HG03520 (cell line): ENCODE data around the gene SPATS2L.
A peak's percentile ranks its signal among the peaks of the same experiment; 100 is the strongest.

Experiments
- ATAC-seq: cut with Tn5 transposase; IDR thresholded peaks from one replicate; pipeline ENCODE4 v1.9.1; 2021; ENCODE audit warnings: mild to moderate bottlenecking, moderate library complexity; ENCODE audit not compliant: unreplicated experiment

The SPATS2L gene

DNA sequence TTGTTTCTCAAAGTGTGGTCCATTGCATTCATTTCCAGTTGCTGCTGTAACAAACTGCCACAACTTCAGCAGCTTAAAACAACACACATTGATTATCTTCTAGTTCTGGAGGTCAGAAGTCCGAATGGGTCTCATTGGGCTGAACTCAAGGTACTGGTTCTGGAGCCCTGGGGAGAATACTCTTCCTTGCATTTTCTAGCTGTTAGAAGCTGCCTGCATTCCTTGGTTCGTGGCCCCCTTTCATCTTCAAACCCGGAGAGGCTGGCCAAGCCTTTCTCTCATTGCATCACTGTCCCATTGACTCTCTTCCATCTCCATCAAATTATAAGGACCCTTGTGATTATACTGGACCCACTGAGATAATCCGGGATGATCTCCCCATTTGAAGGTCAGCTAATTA, 98.1 kb downstream of the SPATS2L start:
- no peak for ATAC-seq

DNA sequence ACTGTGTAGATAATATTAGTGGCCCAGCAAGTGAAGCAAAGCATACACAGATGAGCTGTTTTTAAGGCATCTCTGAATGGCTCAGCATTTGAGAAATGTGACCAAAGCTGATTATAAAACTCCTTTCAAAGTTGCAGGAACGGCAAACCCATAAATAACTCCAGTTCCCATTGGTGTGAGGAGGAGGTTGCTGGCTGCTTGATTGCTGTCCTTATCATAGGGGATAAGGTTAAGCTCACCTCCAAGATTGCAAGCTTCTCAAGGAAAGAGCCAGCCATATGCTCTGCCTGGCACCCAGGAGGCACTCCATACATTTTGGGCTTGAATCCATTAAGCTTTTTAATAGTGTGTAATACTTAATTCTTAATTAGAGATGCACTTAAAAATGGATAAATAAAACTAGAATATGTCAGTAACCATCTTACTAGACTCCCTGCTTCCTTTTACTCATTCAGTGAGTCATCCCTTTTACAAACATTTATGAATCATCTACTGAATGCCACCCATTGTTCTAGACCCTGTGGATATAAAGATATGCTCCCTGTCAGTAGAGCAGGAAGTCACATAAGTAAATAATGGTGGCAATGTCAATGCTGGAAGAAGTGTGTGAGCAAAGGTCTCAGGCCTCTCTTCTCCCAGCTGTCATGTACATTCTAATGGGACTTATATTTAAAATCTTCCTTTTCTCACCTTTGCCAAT, 99.3 kb downstream of the SPATS2L start:
- no peak for ATAC-seq

- peak; percentile 64 for ATAC-seq
Measured at GRCh38 chr2:200406379-200406778, 99.9 kb downstream of the SPATS2L start.

DNA sequence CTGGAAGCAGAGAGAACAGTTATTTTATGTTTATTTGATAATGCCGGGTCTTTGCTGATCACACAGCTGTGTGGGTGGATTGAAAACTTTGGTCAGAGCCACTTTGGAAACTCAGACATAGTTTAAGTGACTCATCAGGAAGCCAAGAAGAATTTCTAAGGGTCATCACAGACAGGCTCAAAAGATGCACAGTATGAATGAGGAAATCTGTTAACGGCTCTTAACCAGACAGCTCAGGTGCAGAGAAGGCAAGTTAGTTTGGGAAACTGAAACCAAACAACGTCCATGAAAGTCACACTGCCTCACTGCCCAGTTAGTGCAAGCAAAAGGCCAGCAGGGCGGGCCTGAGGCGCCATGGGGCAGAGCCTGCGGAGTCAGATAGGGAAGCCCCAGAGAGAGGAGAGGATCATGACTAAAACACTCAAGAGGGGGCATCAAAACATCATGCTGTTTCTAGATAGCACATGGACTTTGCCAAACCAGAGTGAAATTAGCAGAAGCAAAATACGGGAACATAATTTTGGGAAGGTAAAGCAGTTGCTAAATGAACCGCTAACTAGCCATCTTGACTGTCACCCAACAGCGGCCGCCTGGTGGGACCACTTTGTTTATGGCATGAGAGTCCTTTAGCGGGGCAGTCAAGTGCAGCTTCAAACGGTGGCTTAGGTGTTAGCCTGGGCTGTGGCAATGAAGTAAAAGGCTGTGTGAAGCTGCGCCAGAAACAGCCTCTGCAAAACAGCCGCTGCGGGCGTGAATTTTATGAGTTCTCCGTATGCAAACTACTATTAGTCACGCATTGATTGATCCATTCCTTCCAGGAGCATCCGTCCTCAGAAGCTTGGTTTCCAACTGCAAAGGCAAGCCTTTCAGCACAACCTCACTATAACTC, 102.2 kb downstream of the SPATS2L start:
- no peak for ATAC-seq

GRCh38 chr2:200411831-200412230, 105.3 kb downstream of the SPATS2L start:
- ATAC-seq = no peak

GRCh38 chr2:200414367-200414766, 107.9 kb downstream of the SPATS2L start:
- no peak for ATAC-seq

DNA sequence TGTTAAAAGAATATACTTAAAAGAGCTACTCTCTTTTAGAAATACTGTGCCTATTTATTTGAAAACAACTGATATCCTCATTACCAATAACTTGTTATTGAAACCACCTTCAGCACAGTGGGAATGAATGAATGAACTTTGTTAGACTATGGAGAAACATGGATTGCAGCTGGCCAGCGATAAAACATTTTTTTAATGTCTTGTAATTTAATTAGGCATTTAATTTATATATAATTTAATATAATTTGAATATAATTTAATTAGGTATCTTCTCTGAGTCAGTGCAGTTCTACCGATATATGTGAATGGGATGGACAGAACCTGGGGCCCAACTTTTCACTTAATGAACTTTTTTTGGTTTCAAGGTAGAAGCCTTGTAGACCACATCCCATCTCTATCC, 109.0 kb downstream of the SPATS2L start:
- no peak for ATAC-seq

GRCh38 chr2:200416878-200417277, 110.4 kb downstream of the SPATS2L start:
- no peak for ATAC-seq

GRCh38 chr2:200417366-200417765, 110.9 kb downstream of the SPATS2L start:
- ATAC-seq = no peak

- no peak for ATAC-seq
Measured at GRCh38 chr2:200418399-200418798, 111.9 kb downstream of the SPATS2L start.

DNA sequence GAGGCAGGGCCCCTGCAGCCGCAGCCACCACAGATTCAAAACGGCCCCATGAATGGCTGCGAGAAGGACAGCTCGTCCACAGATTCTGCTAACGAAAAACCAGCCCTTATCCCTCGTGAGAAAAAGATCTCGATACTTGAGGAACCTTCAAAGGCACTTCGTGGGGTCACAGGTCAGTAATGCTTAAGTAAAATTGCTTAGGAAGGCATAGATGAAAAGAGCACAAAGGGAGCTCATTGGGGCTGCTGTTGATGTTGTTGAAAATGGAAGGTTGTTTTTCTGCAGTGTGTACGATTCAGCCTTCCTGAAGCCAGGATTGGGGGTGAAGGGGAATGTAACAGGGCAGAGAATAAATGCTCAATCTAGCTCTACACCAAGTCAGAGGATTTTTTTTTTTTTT, 112.8 kb downstream of the SPATS2L start:
- no peak for ATAC-seq

DNA sequence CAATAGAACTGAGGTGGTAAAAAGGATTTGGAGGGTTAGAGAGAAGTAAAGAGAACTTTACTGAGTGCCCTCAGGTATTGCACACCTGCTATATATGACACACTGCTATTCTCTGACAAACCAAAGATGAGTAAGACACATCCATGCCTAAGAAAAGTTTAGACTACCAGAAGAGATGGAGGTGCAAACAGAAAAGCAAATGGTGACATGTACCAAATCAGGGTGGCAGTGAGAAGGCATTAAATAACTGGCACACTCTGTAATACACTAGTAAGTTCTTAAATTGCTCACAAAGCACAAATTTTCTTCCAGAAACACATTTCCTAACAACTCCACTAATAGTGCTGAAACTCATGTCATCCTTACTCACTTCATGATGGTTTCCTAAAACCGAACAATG, 114.8 kb downstream of the SPATS2L start:
- ATAC-seq = no peak

DNA sequence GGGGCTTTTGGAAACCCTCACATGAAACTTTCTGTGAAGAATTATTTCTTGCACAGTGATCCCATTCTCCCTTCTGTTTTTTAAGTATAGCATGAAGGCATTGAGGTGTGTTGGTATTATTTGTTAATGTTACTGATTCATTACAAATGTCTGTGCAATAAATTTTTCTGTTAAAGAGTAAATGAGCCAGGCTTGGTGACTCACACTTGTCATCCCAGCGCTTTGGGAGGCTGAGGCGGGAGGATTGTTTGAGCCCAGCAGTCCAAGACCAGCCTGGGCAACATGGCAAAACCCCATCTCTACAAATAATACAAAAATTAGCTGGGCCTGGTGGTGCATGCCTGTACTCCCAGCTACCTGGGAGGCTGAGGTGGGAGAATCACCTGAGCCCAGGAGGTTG, 115.6 kb downstream of the SPATS2L start:
- ATAC-seq = no peak

DNA sequence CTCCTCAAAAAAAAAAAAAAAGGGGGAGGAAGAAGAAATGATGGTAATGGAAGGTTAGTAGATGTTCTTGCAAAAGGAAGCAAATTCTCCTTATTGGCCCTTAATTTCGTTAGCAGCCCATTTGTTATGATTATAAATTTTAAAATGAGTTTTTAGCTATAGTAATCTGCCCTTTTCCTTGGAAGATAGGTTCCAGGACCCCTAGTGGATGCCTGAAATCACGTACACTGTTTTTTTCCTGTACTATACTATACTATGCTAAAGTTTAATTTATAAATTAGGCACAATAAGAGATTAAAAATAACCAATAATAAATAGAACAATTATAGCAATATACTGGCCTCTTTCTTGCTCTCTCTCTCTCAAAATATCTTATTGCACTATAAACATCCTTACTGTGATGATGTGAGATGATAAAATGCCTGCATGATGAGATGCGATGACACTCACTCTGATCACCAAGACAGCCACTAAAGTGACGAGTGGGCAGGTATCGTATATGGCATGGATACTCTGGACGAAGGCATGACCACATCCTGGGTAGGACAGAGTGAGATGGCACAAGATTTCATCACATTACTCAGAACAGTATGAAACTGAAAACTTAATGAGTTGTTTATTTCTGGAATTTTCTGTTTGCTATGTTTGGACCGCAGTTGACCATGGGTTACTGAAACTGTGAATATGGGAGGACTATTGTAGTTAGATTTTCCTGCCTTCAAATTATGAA, 116.2 kb downstream of the SPATS2L start:
- no peak for ATAC-seq

- no peak for ATAC-seq
Measured at GRCh38 chr2:200423541-200423940, 117.0 kb downstream of the SPATS2L start.

GRCh38 chr2:200425026-200425821, 118.7 kb downstream of the SPATS2L start:
- ATAC-seq = no peak

GRCh38 chr2:200426754-200427153, 120.3 kb downstream of the SPATS2L start:
- ATAC-seq = no peak

GRCh38 chr2:200428961-200429665, 122.6 kb downstream of the SPATS2L start:
- peak; percentile 64 for ATAC-seq

DNA sequence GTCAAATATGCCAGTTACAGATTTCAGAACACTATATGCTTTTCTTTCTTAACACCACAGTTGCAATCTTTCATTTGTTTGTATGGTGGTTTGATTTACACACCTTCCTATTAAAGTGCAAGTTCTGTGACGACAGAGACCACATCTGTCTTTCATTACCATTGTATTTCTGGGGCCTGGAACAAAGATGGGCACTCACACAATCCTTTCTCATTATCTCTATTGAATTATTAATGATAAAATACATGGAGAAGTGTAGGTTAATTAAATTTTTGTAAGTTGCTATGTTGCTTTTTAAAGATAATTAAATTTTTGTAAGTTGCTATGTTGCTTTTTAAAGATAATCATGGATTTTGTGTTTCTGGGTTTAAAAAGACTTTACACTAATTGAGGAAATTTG, 123.5 kb downstream of the SPATS2L start:
- no peak for ATAC-seq
